SK-N-SH treated with all-trans-retinoic acid at 6 μM for 48 hours (cell line): ENCODE measurements around the gene CATSPER4.

Source experiments
- ARNTL ChIP-seq: fragments of 450-650 bp; formaldehyde crosslinking; IDR thresholded peaks from 2 replicates; pipeline ENCODE4 v1.5.0; 2020; ENCODE audit warnings: low read depth, mild to moderate bottlenecking, moderate library complexity, borderline replicate concordance
- CSRNP3 ChIP-seq: fragments of 250-450 bp; sonication (Bioruptor Pico); IDR thresholded peaks from 2 replicates; pipeline ENCODE4 v1.5.1; 2021; ENCODE audit warnings: mild to moderate bottlenecking, moderate library complexity
- PATZ1 ChIP-seq: fragments of 250-450 bp; sonication (Bioruptor Pico); IDR thresholded peaks from 2 replicates; pipeline ENCODE4 v1.8.0; 2020; ENCODE audit warnings: mild to moderate bottlenecking, moderate library complexity, borderline replicate concordance
- ZC3H10 ChIP-seq: fragments of 250-450 bp; sonication (Bioruptor Pico); IDR thresholded peaks from 2 replicates; pipeline ENCODE4 v1.5.1; 2021; ENCODE audit warnings: mild to moderate bottlenecking, moderate library complexity

GRCh38 chr1:26169669-26170471 lies 20.5 kb upstream of the CATSPER4 start, which contains the start of gene ZNF593:
- TF ChIP-seq PATZ1 (CRISPR knock-in tag) = no peak
- TF ChIP-seq ZC3H10 (CRISPR knock-in tag) = no peak
- TF ChIP-seq ARNTL (CRISPR knock-in tag) = no peak
- TF ChIP-seq CSRNP3 = no peak
